ENCODE results near the gene CCDC142.
A peak's percentile ranks its signal among the peaks of the same experiment; 100 is the strongest.

CCDC142 gene

GRCh38 chr2:74491648-74492544 lies 9.1 kb upstream of the CCDC142 start:
- no peak overlapping the region for H3K9ac ChIP-seq (ENCODE audit: low read length)
- no peaks in the 10 kb centered on the region for H3K9me3 ChIP-seq (ENCODE audit: control insufficient read depth, low read length)
- no peak overlapping the region for H2AFZ ChIP-seq (ENCODE audit: low read depth, low read length)
- no peak overlapping the region for H2BK12ac ChIP-seq (ENCODE audit: low read length in 2 of 2)
- H3K18ac ChIP-seq (ENCODE audit: low read depth in 1 of 2, low read length in 2 of 2), result no peak overlapping the region
- H3K27me3 ChIP-seq (ENCODE audit: control insufficient read depth in 1 of 2, insufficient read depth in 1 of 2, low read length in 2 of 2), result peaks cover 0 to 3% of the 10 kb centered on the region in 2 experiments
- H4K91ac ChIP-seq (ENCODE audit: low read length), result no peak overlapping the region
- H3K79me1 ChIP-seq (replicated peaks; ENCODE audit: low read length, poor library complexity, severe bottlenecking), result peaks cover 9% of the 10 kb centered on the region
- H3K36me3 ChIP-seq (ENCODE audit: control insufficient read depth in 1 of 2, insufficient read depth in 2 of 2, low read depth in 1 of 2, low read length in 2 of 2), result peaks cover 50 to 67% of the 10 kb centered on the region in 2 experiments
- H3K4ac ChIP-seq (ENCODE audit: low read depth in 1 of 2, low read length in 2 of 2), result no peak overlapping the region
- H3K27ac ChIP-seq (ENCODE audit: low read length, poor library complexity, severe bottlenecking), result no peak overlapping the region
- no peak overlapping the region for H3K23ac ChIP-seq (ENCODE audit: low read length in 2 of 2)
- H3K4me2 ChIP-seq (ENCODE audit: low read length, poor library complexity, severe bottlenecking), result no peak overlapping the region
- no peak overlapping the region for H3K14ac ChIP-seq (ENCODE audit: low read length in 2 of 2)
- 96% methylated on average over 12 of the region's 12 CpGs for WGBS
- no peak overlapping the region for H2BK5ac ChIP-seq (ENCODE audit: low read depth, low read length, poor library complexity, severe bottlenecking)
- DNase-seq, result no peak
- H2AK5ac ChIP-seq (ENCODE audit: low read length, severe bottlenecking), result no peak overlapping the region
- no peaks in the 10 kb centered on the region for H3K4me1 ChIP-seq (ENCODE audit: control insufficient read depth, insufficient read depth, low read depth, low read length)
- no peak overlapping the region for H2BK120ac ChIP-seq (ENCODE audit: low read depth, low read length)
- H3K4me3 ChIP-seq (ENCODE audit: insufficient read depth in 1 of 2, low read depth in 1 of 2, low read length in 2 of 2), result no peak overlapping the region
- no peak overlapping the region for H2BK15ac ChIP-seq (ENCODE audit: low read depth, poor library complexity, severe bottlenecking)
- no peak overlapping the region for H4K8ac ChIP-seq (ENCODE audit: low read length)

- Histone ChIP-seq H3K9me3 (ENCODE audit: control insufficient read depth, low read length) (no peaks in the 10 kb centered on the region), H3K4me1 (ENCODE audit: control insufficient read depth, insufficient read depth, low read depth, low read length) (no peaks in the 10 kb centered on the region), H3K79me1 (replicated peaks; ENCODE audit: low read length, poor library complexity, severe bottlenecking) (peaks cover 15% of the 10 kb centered on the region), H3K27me3 (ENCODE audit: control insufficient read depth in 1 of 2, insufficient read depth in 1 of 2, low read length in 2 of 2) (no peaks in the 10 kb centered on the region), H3K23ac (ENCODE audit: low read length in 2 of 2) (no peak overlapping the region), H3K4me2 (ENCODE audit: low read length, poor library complexity, severe bottlenecking) (no peak overlapping the region), H4K91ac (ENCODE audit: low read length) (no peak overlapping the region), H3K4ac (ENCODE audit: low read depth in 1 of 2, low read length in 2 of 2) (no peak overlapping the region), H2BK5ac (ENCODE audit: low read depth, low read length, poor library complexity, severe bottlenecking) (no peak overlapping the region), H4K8ac (ENCODE audit: low read length) (no peak overlapping the region), H2AFZ (ENCODE audit: low read depth, low read length) (no peak overlapping the region), H3K18ac (ENCODE audit: low read depth in 1 of 2, low read length in 2 of 2) (no peak overlapping the region), H2AK5ac (ENCODE audit: low read length, severe bottlenecking) (no peak overlapping the region), H3K4me3 (ENCODE audit: insufficient read depth in 1 of 2, low read depth in 1 of 2, low read length in 2 of 2) (no peak overlapping the region), H3K9ac (ENCODE audit: low read length) (no peak overlapping the region), H3K14ac (ENCODE audit: low read length in 2 of 2) (no peak overlapping the region), H3K27ac (ENCODE audit: low read length, poor library complexity, severe bottlenecking) (no peak overlapping the region), H2BK120ac (ENCODE audit: low read depth, low read length) (no peak overlapping the region), H3K36me3 (ENCODE audit: control insufficient read depth in 1 of 2, insufficient read depth in 2 of 2, low read depth in 1 of 2, low read length in 2 of 2) (peaks cover 50 to 83% of the 10 kb centered on the region in 2 experiments), H2BK15ac (ENCODE audit: low read depth, poor library complexity, severe bottlenecking) (no peak overlapping the region), H2BK12ac (ENCODE audit: low read length in 2 of 2) (no peak overlapping the region)
- DNase-seq, result no peak
- WGBS, result 97% methylated on average over 9 of the region's 9 CpGs
Observed at GRCh38 chr2:74489906-74490305, 7.1 kb upstream of the CCDC142 start.

DNA sequence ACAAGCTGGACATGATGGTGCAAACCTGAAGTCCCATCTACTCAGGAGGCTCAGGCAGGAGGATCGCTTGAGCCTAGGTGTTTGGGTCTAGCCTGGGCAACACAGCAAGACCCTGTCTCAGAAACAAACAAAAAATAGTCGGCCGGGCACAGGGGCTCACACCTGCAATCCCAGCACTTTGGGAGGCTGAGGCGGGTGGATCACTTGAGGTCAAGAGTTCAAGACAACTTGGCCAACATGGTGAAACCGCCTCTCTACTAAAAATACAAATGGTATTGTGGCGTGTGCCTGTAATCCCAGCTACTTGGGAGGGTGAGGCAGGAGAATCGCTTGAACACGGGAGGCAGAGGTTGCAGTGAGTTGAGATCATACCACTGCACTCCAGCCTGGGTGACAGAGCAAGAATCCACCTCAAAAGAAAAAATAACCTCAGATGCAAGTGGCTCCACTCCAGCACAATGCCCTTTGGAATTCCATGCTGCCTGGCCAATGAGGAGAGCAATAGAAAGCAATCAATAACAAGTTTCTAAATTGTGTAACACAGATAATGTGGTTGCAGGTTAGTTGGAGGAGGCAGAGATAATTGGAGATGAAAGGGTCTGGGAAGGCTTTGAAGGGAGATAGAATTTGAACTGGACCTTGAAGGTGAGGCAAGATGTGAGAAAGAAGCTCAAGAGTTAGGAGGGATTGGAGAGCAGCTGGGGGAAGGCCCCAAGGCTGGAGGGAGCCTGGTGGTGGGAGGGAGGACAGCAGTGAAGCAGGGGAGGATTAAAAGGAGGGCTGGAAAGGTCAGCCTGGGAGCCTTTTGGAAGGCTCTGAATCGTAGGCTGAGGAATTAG lies 6.1 kb upstream of the CCDC142 start:
- H3K4me2 ChIP-seq (ENCODE audit: low read length, poor library complexity, severe bottlenecking), result no peak overlapping the region
- no peaks in the 10 kb centered on the region for H3K9me3 ChIP-seq (ENCODE audit: control insufficient read depth, low read length)
- no peak overlapping the region for H3K23ac ChIP-seq (ENCODE audit: low read length in 2 of 2)
- H3K4me1 ChIP-seq (ENCODE audit: control insufficient read depth, insufficient read depth, low read depth, low read length), result no peaks in the 10 kb centered on the region
- DNase-seq, result no peak
- H4K91ac ChIP-seq (ENCODE audit: low read length), result no peak overlapping the region
- H4K8ac ChIP-seq (ENCODE audit: low read length), result no peak overlapping the region
- no peak overlapping the region for H3K14ac ChIP-seq (ENCODE audit: low read length in 2 of 2)
- 90% methylated on average over 8 of the region's 9 CpGs for WGBS
- no peak overlapping the region for H3K27ac ChIP-seq (ENCODE audit: low read length, poor library complexity, severe bottlenecking)
- H3K4me3 ChIP-seq (ENCODE audit: insufficient read depth in 1 of 2, low read depth in 1 of 2, low read length in 2 of 2), result no peak overlapping the region
- no peak overlapping the region for H2BK12ac ChIP-seq (ENCODE audit: low read length in 2 of 2)
- H3K36me3 ChIP-seq (ENCODE audit: control insufficient read depth in 1 of 2, insufficient read depth in 2 of 2, low read depth in 1 of 2, low read length in 2 of 2), result peaks cover 50 to 75% of the 10 kb centered on the region in 2 experiments
- peaks cover 15% of the 10 kb centered on the region for H3K79me1 ChIP-seq (replicated peaks; ENCODE audit: low read length, poor library complexity, severe bottlenecking)
- H3K9ac ChIP-seq (ENCODE audit: low read length), result peak overlapping the region; percentile 55
- no peak overlapping the region for H2BK120ac ChIP-seq (ENCODE audit: low read depth, low read length)
- H2AFZ ChIP-seq (ENCODE audit: low read depth, low read length), result no peak overlapping the region
- no peak overlapping the region for H3K18ac ChIP-seq (ENCODE audit: low read depth in 1 of 2, low read length in 2 of 2)
- H3K4ac ChIP-seq (ENCODE audit: low read depth in 1 of 2, low read length in 2 of 2), result no peak overlapping the region
- no peak overlapping the region for H2BK15ac ChIP-seq (ENCODE audit: low read depth, poor library complexity, severe bottlenecking)
- H2AK5ac ChIP-seq (ENCODE audit: low read length, severe bottlenecking), result no peak overlapping the region
- no peak overlapping the region for H2BK5ac ChIP-seq (ENCODE audit: low read depth, low read length, poor library complexity, severe bottlenecking)
- H3K27me3 ChIP-seq (ENCODE audit: control insufficient read depth in 1 of 2, insufficient read depth in 1 of 2, low read length in 2 of 2), result no peaks in the 10 kb centered on the region

GRCh38 chr2:74486141-74486540 lies 3.3 kb upstream of the CCDC142 start:
- no peak overlapping the region for H3K4me2 ChIP-seq (ENCODE audit: low read length, poor library complexity, severe bottlenecking)
- no peak overlapping the region for H3K4ac ChIP-seq (ENCODE audit: low read depth in 1 of 2, low read length in 2 of 2)
- no peak overlapping the region for H2BK5ac ChIP-seq (ENCODE audit: low read depth, low read length, poor library complexity, severe bottlenecking)
- H3K4me1 ChIP-seq (ENCODE audit: control insufficient read depth, insufficient read depth, low read depth, low read length), result peaks cover 12% of the 10 kb centered on the region
- H3K14ac ChIP-seq (ENCODE audit: low read length in 2 of 2), result no peak overlapping the region
- peaks cover 21% of the 10 kb centered on the region for H3K79me1 ChIP-seq (replicated peaks; ENCODE audit: low read length, poor library complexity, severe bottlenecking)
- H3K4me3 ChIP-seq (ENCODE audit: insufficient read depth in 1 of 2, low read depth in 1 of 2, low read length in 2 of 2), result no peak overlapping the region
- H3K27ac ChIP-seq (ENCODE audit: low read length, poor library complexity, severe bottlenecking), result no peak overlapping the region
- H3K36me3 ChIP-seq (ENCODE audit: control insufficient read depth in 1 of 2, insufficient read depth in 2 of 2, low read depth in 1 of 2, low read length in 2 of 2), result peaks cover 26 to 50% of the 10 kb centered on the region in 2 experiments
- no peak overlapping the region for H3K23ac ChIP-seq (ENCODE audit: low read length in 2 of 2)
- H2AK5ac ChIP-seq (ENCODE audit: low read length, severe bottlenecking), result no peak overlapping the region
- no peak overlapping the region for H3K9ac ChIP-seq (ENCODE audit: low read length)
- no peak overlapping the region for H4K8ac ChIP-seq (ENCODE audit: low read length)
- no peak overlapping the region for H2AFZ ChIP-seq (ENCODE audit: low read depth, low read length)
- H3K9me3 ChIP-seq (ENCODE audit: control insufficient read depth, low read length), result no peaks in the 10 kb centered on the region
- no peak overlapping the region for H2BK15ac ChIP-seq (ENCODE audit: low read depth, poor library complexity, severe bottlenecking)
- DNase-seq, result no peak
- H2BK120ac ChIP-seq (ENCODE audit: low read depth, low read length), result no peak overlapping the region
- no peak overlapping the region for H2BK12ac ChIP-seq (ENCODE audit: low read length in 2 of 2)
- H3K18ac ChIP-seq (ENCODE audit: low read depth in 1 of 2, low read length in 2 of 2), result no peak overlapping the region
- H4K91ac ChIP-seq (ENCODE audit: low read length), result no peak overlapping the region
- H3K27me3 ChIP-seq (ENCODE audit: control insufficient read depth in 1 of 2, insufficient read depth in 1 of 2, low read length in 2 of 2), result no peaks in the 10 kb centered on the region
- WGBS, result 100% methylated on average over 2 of the region's 2 CpGs
